ENCODE results near the gene GOLT1A. TPM values are rescaled to one million over a fixed set of nuclear protein-coding genes. Genes with fewer than 3 reads are reported as not detected.

Gene GOLT1A
- total RNA-seq, 4 donors from 2014 or later = 0.38 TPM; not detected in 3

GRCh38 chr1:204196068-204196795, 17.6 kb downstream of the GOLT1A start, which contains the start of gene KISS1:
KISS1 (minus strand) TSS chr1:204196491; CDS start chr1:204192876, 3,615 bp downstream.
- Histone ChIP-seq H3K27me3 (peaks cover 0 to 80% (median 0%) of the 10 kb centered on the region in 4 donors), H3K4me1 (peaks cover 0 to 17% (median 0%) of the 10 kb centered on the region in 3 donors), H3K9me3 (no peaks in the 10 kb centered on the region), H3K36me3 (no peaks in the 10 kb centered on the region), H3K4me3 (no peak within 1 kb of the TSS), H3K27ac (no peak within 1 kb of the TSS)
- no peak for TF ChIP-seq POLR2A (IDR thresholded peaks at IDR 0.05)
- TF ChIP-seq CTCF (IDR thresholded peaks at IDR 0.05) = no peak
- no peak for DNase-seq
- intact Hi-C loops (cut with DNase I) = no loop called here
- WGBS, 2 donors = 43 to 49% methylated on average over 9 to 14 of the region's 18 CpGs

- H3K36me3 ChIP-seq = no peaks in the 10 kb centered on the region
- H3K27me3 ChIP-seq = peaks cover 0 to 83% (median 0%) of the 10 kb centered on the region in 4 donors
- no peak for DNase-seq
- H3K27ac ChIP-seq = no peak overlapping the region
- intact Hi-C loops (cut with DNase I) = no loop called here
- no peak overlapping the region for H3K4me3 ChIP-seq
- peaks cover 6 to 32% (median 8%) of the 10 kb centered on the region in 3 donors for H3K4me1 ChIP-seq
- WGBS, 2 donors = 70 to 73% methylated on average over 7 of the region's 7 CpGs
- H3K9me3 ChIP-seq = no peaks in the 10 kb centered on the region
- TF ChIP-seq CTCF (IDR thresholded peaks at IDR 0.05) (no peak), POLR2A (IDR thresholded peaks at IDR 0.05) (no peak)
Measured at GRCh38 chr1:204194771-204195170, 19.0 kb downstream of the GOLT1A start.

- no peak overlapping the region for H3K27ac ChIP-seq
- WGBS, 2 donors = 34 to 52% methylated on average over 2 of the region's 2 CpGs
Measured at GRCh38 chr1:204194080-204194479, 19.7 kb downstream of the GOLT1A start.

GRCh38 chr1:204192589-204193352, 21.0 kb downstream of the GOLT1A start:
- TF ChIP-seq POLR2A (IDR thresholded peaks at IDR 0.05) = no peak
- TF ChIP-seq CTCF (IDR thresholded peaks at IDR 0.05) = no peak
- Histone ChIP-seq H3K36me3 (no peaks in the 10 kb centered on the region), H3K4me3 (no peak overlapping the region), H3K4me1 (peaks cover 6 to 25% (median 8%) of the 10 kb centered on the region in 3 donors), H3K27me3 (peaks cover 0 to 86% (median 0%) of the 10 kb centered on the region in 4 donors), H3K27ac (no peak overlapping the region), H3K9me3 (no peaks in the 10 kb centered on the region)
- WGBS, 2 donors = 82 to 100% methylated on average over 1 to 2 of the region's 3 CpGs
- intact Hi-C loops (cut with DNase I) = no loop called here
- no peak for DNase-seq

More at GRCh38 chr1:204194080-204194479, 19.7 kb downstream of the GOLT1A start:
- no peak for DNase-seq
- H3K4me1 ChIP-seq = peaks cover 6 to 34% (median 8%) of the 10 kb centered on the region in 3 donors
- no peak for TF ChIP-seq CTCF (IDR thresholded peaks at IDR 0.05)
- no peak for TF ChIP-seq POLR2A (IDR thresholded peaks at IDR 0.05)
- peaks cover 0 to 86% (median 0%) of the 10 kb centered on the region in 4 donors for H3K27me3 ChIP-seq
- no peaks in the 10 kb centered on the region for H3K9me3 ChIP-seq
- intact Hi-C loops (cut with DNase I) = no loop called here
- H3K4me3 ChIP-seq = no peak overlapping the region
- H3K36me3 ChIP-seq = no peaks in the 10 kb centered on the region

GRCh38 chr1:204192046-204192445, 21.7 kb downstream of the GOLT1A start:
- WGBS, 2 donors = 86 to 88% methylated on average over 2 of the region's 2 CpGs
- intact Hi-C loops (cut with DNase I) = no loop called here
- H3K36me3 ChIP-seq = no peaks in the 10 kb centered on the region
- H3K27ac ChIP-seq = no peak overlapping the region
- no peaks in the 10 kb centered on the region for H3K9me3 ChIP-seq
- peaks cover 6 to 25% (median 8%) of the 10 kb centered on the region in 3 donors for H3K4me1 ChIP-seq
- no peak overlapping the region for H3K4me3 ChIP-seq
- no peak for TF ChIP-seq POLR2A (IDR thresholded peaks at IDR 0.05)
- TF ChIP-seq CTCF (IDR thresholded peaks at IDR 0.05) = no peak
- no peak for DNase-seq
- H3K27me3 ChIP-seq = peaks cover 0 to 86% (median 0%) of the 10 kb centered on the region in 4 donors

All from esophagus squamous epithelium (tissue), 5 donors.